Natural killer cell (primary cell): ENCODE measurements around the gene CREBBP. TPM values are rescaled to one million over a fixed set of nuclear protein-coding genes. Genes with fewer than 3 reads are reported as not detected.

Experiments used
- ATAC-seq, 3 donors: fragments of 150-1000 bp in 2 of 3; fragments of 200-7000 bp in 1 of 3; cut with Tn5 transposase; 1 replicate in 1 of 3; 2 replicates in 2 of 3; pipeline ENCODE4 v1.10.0; 2021; ENCODE audit warnings: mild to moderate bottlenecking in 2 of 3, moderate library complexity in 2 of 3
- DNase-seq, 2 donors: peaks; one replicate each; pipeline versions ENCODE4 v3.0.0 to v3.0.0-alpha.2; 2013 to 2021; ENCODE audit warnings: mixed read lengths in 1 of 2
- H3K27ac ChIP-seq: one replicate; pipeline ENCODE4 v1.5.1; 2013; ENCODE audit warnings: mild to moderate bottlenecking, low read length
- H3K27me3 ChIP-seq: one replicate; pipeline ENCODE4 v1.6.1; 2013; ENCODE audit warnings: low read length; ENCODE audit not compliant: control insufficient read depth, insufficient read depth
- H3K36me3 ChIP-seq: one replicate; pipeline ENCODE4 v1.6.1; 2013; ENCODE audit warnings: low read length; ENCODE audit not compliant: control insufficient read depth, insufficient read depth
- H3K4me1 ChIP-seq: one replicate; pipeline ENCODE4 v1.6.1; 2013; ENCODE audit warnings: low read length; ENCODE audit not compliant: control insufficient read depth, insufficient read depth
- H3K4me3 ChIP-seq: one replicate; pipeline ENCODE4 v1.5.1; 2013; ENCODE audit warnings: low read length
- H3K9me3 ChIP-seq: one replicate; pipeline ENCODE4 v1.6.1; 2013; ENCODE audit warnings: low read length; ENCODE audit not compliant: control insufficient read depth, insufficient read depth
- H3K27ac Mint-ChIP-seq, 2 donors: one replicate each; pipeline ENCODE4 v1.8.0; 2022; ENCODE audit warnings: mild to moderate bottlenecking in 2 of 2, mixed read lengths in 2 of 2, moderate library complexity in 1 of 2
- H3K27me3 Mint-ChIP-seq, 2 donors: one replicate each; pipeline ENCODE4 v1.8.0; 2022; ENCODE audit warnings: low read depth in 2 of 2, mixed read lengths in 2 of 2
- H3K36me3 Mint-ChIP-seq: one replicate; pipeline ENCODE4 v1.8.0; 2022; ENCODE audit warnings: mixed read lengths
- H3K4me1 Mint-ChIP-seq, 2 donors: one replicate each; pipeline ENCODE4 v1.8.0; 2022; ENCODE audit warnings: mixed read lengths in 2 of 2
- H3K4me3 Mint-ChIP-seq: one replicate; pipeline ENCODE4 v1.8.0; 2022; ENCODE audit warnings: mild to moderate bottlenecking, moderate library complexity, mixed read lengths
- H3K9me3 Mint-ChIP-seq, 2 donors: one replicate each; pipeline ENCODE4 v1.8.0; 2022; ENCODE audit warnings: mixed read lengths in 2 of 2
- whole genome bisulfite sequencing: methylation state at CpG from one replicate; pipeline ENCODE4 v1.1.7; 2013; ENCODE audit warnings: missing lambda C conversion rate; ENCODE audit not compliant: insufficient coverage; 5-methylcytosine and 5-hydroxymethylcytosine counted together
- intact Hi-C: fragments of 100-400 bp; cut with micrococcal nuclease; formaldehyde crosslinking; loops from one replicate; pipeline ENCODE4 v1.14.2; 2022
- total RNA-seq, 4 donors: library from RNA; stranded (reverse); fragments of 120-200 nt in 1 of 4; gene quantifications; one replicate each; pipeline versions ENCODE4 v1.2.3 to v1.2.4, GENCODE V29; 2013 to 2022
- TF ChIP-seq, protein P1 (sequence below): fragments of 200-600 bp; IDR thresholded peaks from one replicate; pipeline ENCODE4 v1.8.0; 2022; ENCODE audit warnings: antibody characterized with exemption

CREBBP gene
- total RNA-seq, 3 donors from 2014 or later (not counting 1 experiment from before 2014, with no cell fraction given), result 197 to 234 (median 224) TPM

- Histone ChIP-seq H3K27me3 (no peaks in the 10 kb centered on the region), H3K27ac (no peak overlapping the region), H3K4me1 (peaks cover 18% of the 10 kb centered on the region), H3K9me3 (no peaks in the 10 kb centered on the region), H3K4me3 (no peak overlapping the region), H3K36me3 (peaks cover 2% of the 10 kb centered on the region)
- Mint-ChIP-seq H3K27ac (no peak overlapping the region), H3K9me3 (no peaks in the 10 kb centered on the region), H3K27me3 (no peaks in the 10 kb centered on the region), H3K36me3 (no peaks in the 10 kb centered on the region), H3K4me1 (peaks cover 48 to 53% of the 10 kb centered on the region in 2 donors), H3K4me3 (no peak overlapping the region)
- 98% methylated on average over 7 of the region's 9 CpGs for WGBS
- intact Hi-C loops, result no loop called here
- TF ChIP-seq, protein P1, sequence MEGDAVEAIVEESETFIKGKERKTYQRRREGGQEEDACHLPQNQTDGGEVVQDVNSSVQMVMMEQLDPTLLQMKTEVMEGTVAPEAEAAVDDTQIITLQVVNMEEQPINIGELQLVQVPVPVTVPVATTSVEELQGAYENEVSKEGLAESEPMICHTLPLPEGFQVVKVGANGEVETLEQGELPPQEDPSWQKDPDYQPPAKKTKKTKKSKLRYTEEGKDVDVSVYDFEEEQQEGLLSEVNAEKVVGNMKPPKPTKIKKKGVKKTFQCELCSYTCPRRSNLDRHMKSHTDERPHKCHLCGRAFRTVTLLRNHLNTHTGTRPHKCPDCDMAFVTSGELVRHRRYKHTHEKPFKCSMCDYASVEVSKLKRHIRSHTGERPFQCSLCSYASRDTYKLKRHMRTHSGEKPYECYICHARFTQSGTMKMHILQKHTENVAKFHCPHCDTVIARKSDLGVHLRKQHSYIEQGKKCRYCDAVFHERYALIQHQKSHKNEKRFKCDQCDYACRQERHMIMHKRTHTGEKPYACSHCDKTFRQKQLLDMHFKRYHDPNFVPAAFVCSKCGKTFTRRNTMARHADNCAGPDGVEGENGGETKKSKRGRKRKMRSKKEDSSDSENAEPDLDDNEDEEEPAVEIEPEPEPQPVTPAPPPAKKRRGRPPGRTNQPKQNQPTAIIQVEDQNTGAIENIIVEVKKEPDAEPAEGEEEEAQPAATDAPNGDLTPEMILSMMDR, result no peak
- DNase-seq (no peak), ATAC-seq (no peak)
These were observed 41.7 kb downstream of the CREBBP start for GRCh38 chr16:3838600-3839401.

DNA sequence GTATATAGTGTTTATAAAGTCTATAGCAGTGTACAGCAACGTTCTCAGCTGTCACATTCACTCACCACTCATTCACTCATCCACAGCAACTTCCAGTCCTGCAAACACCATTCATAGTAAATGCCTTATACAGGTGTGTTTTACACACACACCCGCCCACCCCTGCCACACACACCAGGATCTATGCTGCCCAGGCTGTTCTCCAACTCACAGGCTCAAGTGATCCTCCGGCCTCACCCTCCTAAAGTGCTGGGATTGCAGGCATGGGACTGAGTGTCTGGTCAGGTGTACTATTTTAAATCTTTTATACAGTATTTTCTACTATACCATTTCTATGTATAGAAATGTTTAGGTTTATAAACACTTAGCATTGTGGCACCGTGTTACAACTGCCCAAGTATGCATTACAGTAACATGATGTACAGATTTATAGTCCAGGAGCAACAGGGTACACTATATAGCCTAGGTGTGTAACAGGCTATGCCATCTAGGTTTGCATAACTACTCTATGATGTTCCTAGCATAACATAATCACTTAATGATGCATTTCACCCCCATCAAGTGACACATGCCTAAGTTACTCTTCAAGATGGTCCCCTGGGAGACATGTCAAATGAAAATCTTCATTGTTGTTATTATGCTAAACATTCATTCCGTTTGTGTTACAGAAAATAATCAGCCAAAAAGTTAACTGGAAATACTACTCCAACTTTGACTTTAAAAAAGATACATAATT lies 42.5 kb downstream of the CREBBP start:
- Histone ChIP-seq H3K27me3 (no peaks in the 10 kb centered on the region), H3K36me3 (peaks cover 2% of the 10 kb centered on the region), H3K4me1 (peaks cover 13% of the 10 kb centered on the region), H3K27ac (no peak overlapping the region), H3K9me3 (no peaks in the 10 kb centered on the region), H3K4me3 (no peak overlapping the region)
- Mint-ChIP-seq H3K9me3 (no peaks in the 10 kb centered on the region), H3K36me3 (no peaks in the 10 kb centered on the region), H3K27ac (no peak overlapping the region), H3K4me3 (no peak overlapping the region), H3K27me3 (no peaks in the 10 kb centered on the region), H3K4me1 (peaks cover 55 to 61% of the 10 kb centered on the region in 2 donors)
- WGBS, result 97% methylated on average over 3 of the region's 5 CpGs
- intact Hi-C loops, result no loop called here
- no peak for DNase-seq
- TF ChIP-seq, protein P1, result no peak
- ATAC-seq, result no peak

DNA sequence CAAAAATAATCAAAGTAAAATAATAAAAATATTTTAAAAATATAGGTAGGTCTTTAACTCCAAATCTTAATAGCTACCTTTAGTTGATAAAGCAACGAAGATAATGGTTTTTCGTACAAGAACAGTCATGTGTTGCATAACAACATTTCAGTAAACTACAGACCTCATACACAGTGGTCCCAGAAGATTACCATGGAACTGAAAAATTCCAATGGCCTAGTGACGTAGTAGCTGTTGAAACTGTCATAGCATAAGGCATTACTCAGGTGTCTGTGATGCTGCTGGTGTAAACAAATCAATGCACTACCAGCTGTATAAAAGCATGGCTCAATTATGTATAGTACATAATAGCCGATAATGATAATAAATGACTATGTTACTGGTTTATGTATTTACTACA lies 43.9 kb downstream of the CREBBP start:
- intact Hi-C loops, result no loop called here
- Mint-ChIP-seq H3K27me3 (no peaks in the 10 kb centered on the region), H3K9me3 (no peaks in the 10 kb centered on the region), H3K27ac (no peak overlapping the region), H3K4me3 (no peak overlapping the region), H3K36me3 (no peaks in the 10 kb centered on the region), H3K4me1 (peaks cover 49 to 57% of the 10 kb centered on the region in 2 donors)
- ATAC-seq (no peak), DNase-seq (no peak)
- 100% methylated on average over 3 of the region's 4 CpGs for whole genome bisulfite sequencing
- Histone ChIP-seq H3K27ac (no peak overlapping the region), H3K36me3 (peaks cover 2% of the 10 kb centered on the region), H3K27me3 (no peaks in the 10 kb centered on the region), H3K9me3 (no peaks in the 10 kb centered on the region), H3K4me3 (no peak overlapping the region), H3K4me1 (peaks cover 5% of the 10 kb centered on the region)
- TF ChIP-seq, protein P1, result no peak
